Neuronal stem cell (in vitro differentiated cells): Measurements from ENCODE around the gene IL17C.

Source experiments
- DNase-seq: peaks from one replicate; pipeline ENCODE4 v3.0.0-alpha.2; 2013; ENCODE audit warnings: low spot score
- H2AFZ ChIP-seq: one replicate; pipeline ENCODE4 v1.6.1; 2013; ENCODE audit warnings: mild to moderate bottlenecking, low read length, inconsistent platforms
- H2AK5ac ChIP-seq: 2 replicates; pipeline ENCODE4 v1.6.1; 2013; ENCODE audit warnings: low read depth, mild to moderate bottlenecking, inconsistent platforms, low read length, moderate library complexity, mixed read lengths
- H2BK120ac ChIP-seq: 2 replicates; pipeline ENCODE4 v1.6.1; 2013; ENCODE audit warnings: low read depth, mild to moderate bottlenecking, inconsistent platforms, low read length, moderate library complexity, mixed read lengths
- H2BK12ac ChIP-seq: one replicate; pipeline ENCODE4 v1.6.1; 2013; ENCODE audit warnings: low read length, inconsistent platforms
- H2BK15ac ChIP-seq: 2 replicates; pipeline ENCODE4 v1.6.1; 2013; ENCODE audit warnings: mild to moderate bottlenecking, low read length, inconsistent platforms, mixed read lengths
- H2BK5ac ChIP-seq: one replicate; pipeline ENCODE4 v1.6.1; 2013; ENCODE audit warnings: inconsistent platforms, mild to moderate bottlenecking, low read length, moderate library complexity
- H3K14ac ChIP-seq: one replicate; pipeline ENCODE4 v1.6.1; 2013; ENCODE audit warnings: low read length, inconsistent platforms
- H3K18ac ChIP-seq: 2 replicates; pipeline ENCODE4 v1.6.1; 2013; ENCODE audit warnings: low read length, inconsistent platforms
- H3K23ac ChIP-seq: 2 replicates; pipeline ENCODE4 v1.6.1; 2013; ENCODE audit warnings: low read depth, mild to moderate bottlenecking, mixed read lengths, low read length, inconsistent platforms; ENCODE audit not compliant: poor library complexity
- H3K27ac ChIP-seq: replicated peaks from 3 replicates; pipeline ENCODE4 v1.5.1; 2013; ENCODE audit warnings: low read length, inconsistent platforms
- H3K27me3 ChIP-seq, 3 experiments: 2 replicates each; pipeline ENCODE4 v1.6.1; 2013; ENCODE audit warnings: low read length in 3 of 3, mild to moderate bottlenecking in 2 of 3, inconsistent platforms in 1 of 3, low read depth in 1 of 3, mixed read lengths in 1 of 3, moderate library complexity in 1 of 3; ENCODE audit not compliant: control insufficient read depth in 3 of 3, insufficient read depth in 3 of 3
- H3K36me3 ChIP-seq, 2 donors: replicated peaks in 1 of 2; 2 replicates each; pipeline ENCODE4 v1.6.1; 2013; ENCODE audit warnings: low read length in 2 of 2; ENCODE audit not compliant: control insufficient read depth in 2 of 2, insufficient read depth in 2 of 2
- H3K4ac ChIP-seq: 2 replicates; pipeline ENCODE4 v1.6.1; 2013; ENCODE audit warnings: inconsistent platforms, mild to moderate bottlenecking, low read length, moderate library complexity
- H3K4me1 ChIP-seq, 2 donors: 1 replicate in 1 of 2; 2 replicates in 1 of 2; pipeline ENCODE4 v1.6.1; 2013; ENCODE audit warnings: low read length in 2 of 2, low read depth in 1 of 2; ENCODE audit not compliant: control insufficient read depth in 2 of 2, insufficient read depth in 1 of 2
- H3K4me2 ChIP-seq: one replicate; pipeline ENCODE4 v1.6.1; 2013; ENCODE audit warnings: mild to moderate bottlenecking, low read length, inconsistent platforms; ENCODE audit not compliant: insufficient read depth, poor library complexity, severe bottlenecking
- H3K4me3 ChIP-seq, 2 donors: 2 replicates each; pipeline ENCODE4 v1.5.1; 2013; ENCODE audit warnings: low read length in 2 of 2, mild to moderate bottlenecking in 2 of 2, inconsistent platforms in 1 of 2, moderate library complexity in 1 of 2
- H3K79me1 ChIP-seq: one replicate; pipeline ENCODE4 v1.6.1; 2013; ENCODE audit warnings: low read depth, mild to moderate bottlenecking, inconsistent platforms, low read length, moderate library complexity
- H3K9ac ChIP-seq: one replicate; pipeline ENCODE4 v1.6.1; 2013; ENCODE audit warnings: mild to moderate bottlenecking, low read depth, low read length, inconsistent platforms; ENCODE audit not compliant: poor library complexity
- H3K9me3 ChIP-seq, 2 donors: replicated peaks in 1 of 2; 2 replicates each; pipeline versions ENCODE3 to v1.6.1; 2013; ENCODE audit warnings: low read length in 2 of 2, mild to moderate bottlenecking in 2 of 2, inconsistent platforms in 1 of 2, low read depth in 1 of 2, mixed read lengths in 1 of 2, moderate library complexity in 1 of 2; ENCODE audit not compliant: control insufficient read depth in 2 of 2, insufficient read depth in 1 of 2
- H4K8ac ChIP-seq: one replicate; pipeline ENCODE4 v1.6.1; 2013; ENCODE audit warnings: low read depth, mild to moderate bottlenecking, inconsistent platforms, low read length, moderate library complexity
- H4K91ac ChIP-seq: one replicate; pipeline ENCODE4 v1.6.1; 2013; ENCODE audit warnings: low read length, low read depth, mild to moderate bottlenecking, inconsistent platforms; ENCODE audit not compliant: poor library complexity
- WGBS, 2 donors: extraction: QIAGEN DNeasy Blood & Tissue Kit; methylation state at CpG; one replicate each; pipeline ENCODE4 v1.1.7; 2013; ENCODE audit warnings: missing lambda C conversion rate in 2 of 2, mixed read lengths in 1 of 2; ENCODE audit not compliant: insufficient read length in 2 of 2, insufficient replicate concordance in 1 of 2; ENCODE audit errors: extremely low coverage in 2 of 2; 5-methylcytosine and 5-hydroxymethylcytosine counted together

IL17C gene

DNA sequence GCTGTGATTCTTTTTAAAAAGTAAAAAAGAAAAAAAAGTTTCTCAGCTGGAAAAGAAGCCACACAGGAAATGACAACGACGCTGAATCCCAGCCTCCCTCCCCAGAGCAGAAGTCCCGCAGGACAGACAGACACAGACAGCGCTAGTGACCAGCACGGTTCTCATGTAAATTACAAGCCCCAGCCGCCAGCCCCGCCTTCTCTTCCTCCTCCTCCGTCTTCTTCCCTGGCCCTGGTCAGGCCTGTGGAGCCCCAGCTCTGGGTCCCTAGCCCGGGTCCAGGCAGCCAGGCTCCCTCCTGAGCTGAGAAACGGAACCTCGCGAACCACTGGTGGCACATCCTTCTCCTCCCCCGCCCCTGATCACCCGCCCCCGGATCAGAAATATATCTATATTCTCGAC lies 7.0 kb upstream of the IL17C start:
- no peak overlapping the region for H3K4me2 ChIP-seq
- H2AK5ac ChIP-seq: no peak overlapping the region
- no peak overlapping the region for H3K9ac ChIP-seq
- peaks cover 6% of the 10 kb centered on the region for H3K79me1 ChIP-seq
- H2BK5ac ChIP-seq: no peak overlapping the region
- no peak overlapping the region for H2BK15ac ChIP-seq
- no peak overlapping the region for H3K18ac ChIP-seq
- H3K36me3 ChIP-seq: peaks cover 43 to 72% of the 10 kb centered on the region in 2 donors
- no peak overlapping the region for H3K4ac ChIP-seq
- no peak overlapping the region for H2AFZ ChIP-seq
- peaks cover 0 to 17% (median 0%) of the 10 kb centered on the region in 3 experiments for H3K27me3 ChIP-seq
- peaks cover 0 to 11% of the 10 kb centered on the region in 2 donors for H3K4me1 ChIP-seq
- H4K8ac ChIP-seq: no peak overlapping the region
- no CpG with 5 or more reads among the region's 16 CpGs for WGBS, 2 donors
- H3K27ac ChIP-seq: no peak overlapping the region
- H3K9me3 ChIP-seq: peaks cover 0 to 1% of the 10 kb centered on the region in 2 donors
- no peak overlapping the region for H3K4me3 ChIP-seq
- H3K23ac ChIP-seq: no peak overlapping the region
- H2BK12ac ChIP-seq: no peak overlapping the region
- no peak overlapping the region for H4K91ac ChIP-seq
- no peak for DNase-seq
- H3K14ac ChIP-seq: no peak overlapping the region
- no peak overlapping the region for H2BK120ac ChIP-seq

DNA sequence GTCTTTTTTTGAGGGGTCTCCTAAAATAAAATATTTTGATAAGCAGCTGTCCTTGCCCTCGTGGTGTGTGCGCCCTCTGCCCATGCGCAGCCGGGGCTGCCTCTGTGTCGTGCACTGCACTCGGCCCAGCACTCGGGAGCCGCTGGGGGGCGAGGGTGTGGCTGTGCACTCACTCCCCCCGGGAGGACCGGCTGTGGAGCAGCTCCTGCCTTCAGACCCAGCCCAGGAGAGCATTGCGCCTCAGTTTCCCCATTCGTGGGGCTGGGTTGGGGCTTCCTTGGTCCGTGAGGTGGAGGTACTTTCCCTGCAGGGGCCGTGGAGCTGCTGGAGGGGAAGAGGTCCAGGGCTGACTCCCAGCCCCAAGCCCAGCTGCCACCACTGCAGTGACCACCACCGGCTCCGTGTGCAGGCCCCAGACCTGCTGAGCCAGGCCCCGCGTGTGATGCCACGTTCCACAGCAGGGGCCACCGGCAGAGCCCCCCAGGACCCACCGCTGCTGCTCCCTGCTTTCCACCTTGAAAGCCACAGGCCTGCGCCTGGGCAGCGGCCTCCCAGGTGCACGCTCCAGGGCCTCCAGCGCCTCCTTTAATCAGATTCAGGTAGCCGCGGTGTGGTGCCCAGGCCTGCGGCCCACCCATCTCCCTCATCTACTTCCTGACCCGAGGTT lies 6.3 kb upstream of the IL17C start:
- H3K4me3 ChIP-seq: no peak overlapping the region
- peak overlapping the region; percentile 66 for H2BK5ac ChIP-seq
- H3K36me3 ChIP-seq: peaks cover 40 to 66% of the 10 kb centered on the region in 2 donors
- no peak for DNase-seq
- H3K27ac ChIP-seq: no peak overlapping the region
- H3K79me1 ChIP-seq: peaks cover 6% of the 10 kb centered on the region
- H3K4ac ChIP-seq: no peak overlapping the region
- H3K9ac ChIP-seq: no peak overlapping the region
- H3K27me3 ChIP-seq: peaks cover 0 to 17% (median 0%) of the 10 kb centered on the region in 3 experiments
- H2BK12ac ChIP-seq: no peak overlapping the region
- no peak overlapping the region for H3K18ac ChIP-seq
- H3K14ac ChIP-seq: no peak overlapping the region
- no peak overlapping the region for H4K8ac ChIP-seq
- H2BK120ac ChIP-seq: no peak overlapping the region
- H3K4me2 ChIP-seq: no peak overlapping the region
- peaks cover 0 to 11% of the 10 kb centered on the region in 2 donors for H3K4me1 ChIP-seq
- H2AFZ ChIP-seq: no peak overlapping the region
- H3K9me3 ChIP-seq: peaks cover 0 to 1% of the 10 kb centered on the region in 2 donors
- no peak overlapping the region for H4K91ac ChIP-seq
- WGBS, 2 donors: no CpG with 5 or more reads among the region's 30 CpGs
- no peak overlapping the region for H2AK5ac ChIP-seq
- no peak overlapping the region for H2BK15ac ChIP-seq
- peak overlapping the region; percentile 55 for H3K23ac ChIP-seq

DNA sequence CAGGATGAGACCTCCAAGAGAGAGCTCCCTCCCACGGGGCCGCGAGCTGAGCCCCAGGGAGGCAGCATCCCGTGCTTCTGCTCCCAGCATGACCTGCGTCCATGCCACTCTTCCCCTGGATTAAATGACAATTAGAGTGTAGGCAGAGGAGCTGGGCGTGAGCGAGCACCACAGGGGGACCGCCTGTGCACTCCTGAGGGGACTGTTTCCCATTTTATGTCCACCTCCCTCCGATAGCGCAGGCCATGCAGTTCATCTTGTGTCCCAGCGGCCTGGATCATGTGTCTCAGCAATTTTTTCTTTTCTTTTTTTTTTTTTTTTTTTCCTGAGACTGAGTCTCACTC lies 5.8 kb upstream of the IL17C start:
- H3K4me1 ChIP-seq: peaks cover 0 to 11% of the 10 kb centered on the region in 2 donors
- H3K79me1 ChIP-seq: peaks cover 4% of the 10 kb centered on the region

DNA sequence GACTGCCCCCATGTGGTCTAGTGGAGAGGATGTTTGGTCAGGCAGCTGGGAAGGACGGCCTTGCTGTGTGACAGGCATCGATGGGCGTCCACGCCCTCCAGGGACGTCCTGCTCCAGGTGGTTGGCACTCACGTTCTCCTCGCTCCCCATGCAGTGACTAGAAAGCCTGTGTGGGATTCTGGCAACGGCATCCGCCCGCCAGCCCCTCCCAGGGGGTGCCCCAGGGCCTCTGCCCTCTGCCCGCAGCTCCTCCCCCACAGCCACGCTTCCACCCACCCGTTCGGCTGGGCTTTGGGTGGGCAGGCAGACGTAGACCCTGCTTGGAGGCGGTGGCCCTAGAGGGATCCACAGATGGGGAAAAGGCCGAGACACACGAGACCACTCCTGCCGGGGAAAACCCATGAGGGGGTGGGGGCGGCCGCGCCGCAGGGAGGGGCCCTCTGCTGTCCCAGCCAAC lies 4.7 kb upstream of the IL17C start:
- Histone ChIP-seq H3K79me1 (peaks cover 4% of the 10 kb centered on the region), H3K27ac (no peak overlapping the region), H4K91ac (no peak overlapping the region), H4K8ac (no peak overlapping the region), H2BK15ac (peak overlapping the region; percentile 37), H3K4ac (no peak overlapping the region), H3K27me3 (peaks cover 0 to 28% (median 0%) of the 10 kb centered on the region in 3 experiments), H3K4me2 (peak overlapping the region; percentile 98), H3K4me3 (no peak overlapping the region), H3K4me1 (peaks cover 0 to 11% of the 10 kb centered on the region in 2 donors), H3K18ac (peak overlapping the region; percentile 94), H2AK5ac (peak overlapping the region; percentile 63), H2BK120ac (no peak overlapping the region), H3K9me3 (peaks cover 0 to 1% of the 10 kb centered on the region in 2 donors), H3K23ac (peak overlapping the region; percentile 96), H3K14ac (peak overlapping the region; percentile 38), H3K9ac (peak overlapping the region; percentile 77), H3K36me3 (peaks cover 26 to 49% of the 10 kb centered on the region in 2 donors), H2BK5ac (peak overlapping the region; percentile 90), H2AFZ (no peak overlapping the region), H2BK12ac (peak overlapping the region; percentile 73)
- DNase-seq: no peak
- WGBS, 2 donors: no CpG with 5 or more reads among the region's 23 CpGs

More for the DNA sequence above, 5.8 kb upstream of the IL17C start:
- Histone ChIP-seq H2BK15ac (no peak overlapping the region), H3K23ac (no peak overlapping the region), H3K9me3 (peaks cover 0 to 1% of the 10 kb centered on the region in 2 donors), H3K4me3 (no peak overlapping the region), H3K9ac (no peak overlapping the region), H3K14ac (no peak overlapping the region), H2AFZ (no peak overlapping the region), H3K18ac (no peak overlapping the region), H3K36me3 (peaks cover 35 to 61% of the 10 kb centered on the region in 2 donors), H3K27ac (no peak overlapping the region), H4K91ac (no peak overlapping the region), H3K27me3 (peaks cover 0 to 18% (median 0%) of the 10 kb centered on the region in 3 experiments), H2BK5ac (peak overlapping the region; percentile 66), H4K8ac (no peak overlapping the region), H3K4ac (no peak overlapping the region), H3K4me2 (no peak overlapping the region), H2AK5ac (no peak overlapping the region), H2BK12ac (no peak overlapping the region), H2BK120ac (no peak overlapping the region)
- no CpG with 5 or more reads among the region's 11 CpGs for WGBS, 2 donors
- no peak for DNase-seq
